Keratinocyte (primary cell): ENCODE measurements around the gene APOA5. TPM values are rescaled to one million over a fixed set of nuclear protein-coding genes. Genes with fewer than 3 reads are reported as not detected.

ENCODE experiments used
- DNase-seq: peaks from one replicate; pipeline ENCODE4 v3.0.0-alpha.2; 2011; ENCODE audit warnings: low read depth, missing footprints, low spot score
- FAIRE-seq: peaks from 2 replicates; lab custom pipeline; 2011; peaks lifted over from hg19 to GRCh38; lab: Jason Lieb, UNC
- H2AFZ ChIP-seq: 2 replicates; pipeline ENCODE4 v1.6.0; 2012; ENCODE audit warnings: low read length, control low read depth, inconsistent platforms; ENCODE audit not compliant: control insufficient read depth
- H3K27ac ChIP-seq: 2 replicates; pipeline ENCODE4 v1.5.1; 2011; ENCODE audit warnings: low read length; ENCODE audit not compliant: control insufficient read depth, insufficient read depth
- H3K27me3 ChIP-seq: 3 replicates; pipeline ENCODE4 v1.6.0; 2011; ENCODE audit warnings: low read length; ENCODE audit not compliant: control insufficient read depth, insufficient read depth; ENCODE audit errors: extremely low read depth
- H3K36me3 ChIP-seq, 2 experiments: 2 replicates in 1 of 2; 3 replicates in 1 of 2; pipeline ENCODE4 v1.5.1; 2011; ENCODE audit warnings: low read length in 2 of 2, mild to moderate bottlenecking in 1 of 2; ENCODE audit not compliant: control insufficient read depth in 2 of 2, insufficient read depth in 2 of 2; ENCODE audit errors: extremely low read depth in 1 of 2
- H3K4me1 ChIP-seq: 3 replicates; pipeline ENCODE4 v1.5.1; 2011; ENCODE audit warnings: low read length; ENCODE audit not compliant: control insufficient read depth, insufficient read depth; ENCODE audit errors: extremely low read depth
- H3K4me2 ChIP-seq: 3 replicates; pipeline ENCODE4 v1.6.0; 2011; ENCODE audit warnings: low read depth, low read length; ENCODE audit not compliant: control insufficient read depth, insufficient read depth; ENCODE audit errors: extremely low read depth
- H3K4me3 ChIP-seq, 3 experiments: fragments of 200-600 bp in 1 of 3; sonication (generic) in 1 of 3; 2 replicates in 2 of 3; 3 replicates in 1 of 3; pipeline ENCODE4 v1.5.1; 2011 to 2016; ENCODE audit warnings: low read length in 3 of 3, mild to moderate bottlenecking in 3 of 3, control low read depth in 2 of 3, inconsistent platforms in 1 of 3, low read depth in 1 of 3, mixed read lengths in 1 of 3, mixed run types in 1 of 3, moderate library complexity in 1 of 3; ENCODE audit not compliant: control insufficient read depth in 2 of 3, insufficient read depth in 2 of 3; ENCODE audit errors: extremely low read depth in 1 of 3
- H3K79me2 ChIP-seq: 2 replicates; pipeline ENCODE4 v1.6.0; 2012; ENCODE audit warnings: low read length; ENCODE audit not compliant: control insufficient read depth, insufficient read depth
- H3K9ac ChIP-seq: 3 replicates; pipeline ENCODE4 v1.6.0; 2011; ENCODE audit warnings: low read length; ENCODE audit not compliant: control insufficient read depth, insufficient read depth; ENCODE audit errors: extremely low read depth
- H3K9me1 ChIP-seq: 3 replicates; pipeline ENCODE4 v1.6.0; 2011; ENCODE audit warnings: low read length; ENCODE audit not compliant: control insufficient read depth, insufficient read depth; ENCODE audit errors: extremely low read depth
- H3K9me3 ChIP-seq: 2 replicates; pipeline ENCODE4 v1.5.1; 2012; ENCODE audit warnings: low read depth, low read length; ENCODE audit not compliant: control insufficient read depth
- H4K20me1 ChIP-seq: 3 replicates; pipeline ENCODE4 v1.6.0; 2011; ENCODE audit warnings: low read length; ENCODE audit not compliant: control insufficient read depth, insufficient read depth; ENCODE audit errors: extremely low read depth
- EZH2 ChIP-seq: IDR thresholded peaks from one replicate; pipeline ENCODE4 v1.6.1; 2012; ENCODE audit warnings: inconsistent platforms, mild to moderate bottlenecking, low read length, moderate library complexity
- dilution Hi-C: fragments of 300-500 bp; cut with MboI; formaldehyde crosslinking; loops from one replicate; pipeline ENCODE4 v1.7.0; 2020; ENCODE audit warnings: low sequenced_read_pairs; ENCODE audit not compliant: extremely low pct_ligation_motif_present
- polyA plus RNA-seq, 5 experiments: library from polyadenylated mRNA; depleted of rRNA in 3 of 5; stranded (reverse) in 3 of 5; stranded (forward) in 1 of 5; unstranded in 1 of 5; fragments of >200 nt; gene quantifications; 1 replicate in 1 of 5; 2 replicates in 3 of 5; 3 replicates in 1 of 5; pipeline versions ENCODE4 v1.2.1 to v1.2.3, GENCODE V29; 2011 to 2012; ENCODE audit warnings: missing spikeins in 2 of 5, low read depth in 1 of 5, low replicate concordance in 1 of 5
- TF ChIP-seq, protein P1 (sequence below), 3 experiments: IDR thresholded peaks in 1 of 3; conservative IDR thresholded peaks in 1 of 3; optimal IDR thresholded peaks in 1 of 3; 2 replicates in 2 of 3; 3 replicates in 1 of 3; pipeline versions ENCODE3 to v1.5.1; 2011; ENCODE audit warnings: low read length in 3 of 3, mild to moderate bottlenecking in 3 of 3, moderate library complexity in 2 of 3, control low read depth in 1 of 3, inconsistent platforms in 1 of 3; ENCODE audit not compliant: insufficient read depth in 2 of 3; ENCODE audit errors: extremely low read depth in 1 of 3

The APOA5 gene
- polyA plus RNA-seq, 1 donor (not counting 4 experiments of a cell fraction or from before 2014, with no cell fraction given), result not detected

DNA sequence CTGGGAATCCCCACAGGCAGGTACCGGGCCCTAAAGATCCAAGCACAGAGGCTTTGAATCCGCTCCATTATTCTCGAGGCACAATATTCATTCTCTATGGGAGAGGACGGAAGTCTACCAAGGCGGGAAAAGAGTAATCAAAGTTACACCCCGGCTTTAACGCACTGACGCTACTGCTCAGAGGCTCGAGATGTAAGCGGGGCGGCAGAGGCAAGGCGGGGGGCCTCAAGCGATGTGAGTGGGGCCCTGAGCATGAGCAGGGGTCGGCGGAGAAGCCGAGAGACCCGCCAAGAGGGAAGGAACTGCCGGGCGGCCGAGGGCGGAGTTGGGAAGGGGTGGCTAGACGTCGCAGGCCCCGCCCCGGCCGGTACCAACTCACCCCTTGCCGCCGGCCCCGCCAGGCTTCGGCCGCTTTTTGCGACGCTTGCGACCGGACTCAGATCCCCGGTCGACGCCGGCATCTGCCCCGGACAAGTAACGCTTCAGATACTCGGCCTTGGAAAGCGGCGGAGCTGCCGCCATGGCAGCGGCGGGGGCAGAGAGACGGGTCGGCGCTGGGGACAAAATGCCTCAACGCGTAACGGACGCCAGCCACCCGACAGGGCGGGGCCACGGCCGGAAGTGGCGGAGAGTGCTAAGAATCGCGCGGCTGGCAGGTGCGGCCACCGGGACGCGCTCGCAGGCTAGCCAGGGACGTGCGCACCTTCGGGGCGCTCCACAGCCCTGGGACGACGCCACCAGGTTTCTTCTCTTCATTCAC is 19.1 kb downstream of the APOA5 start, which contains the start of gene BUD13:
Gene BUD13, minus strand, starts transcription at position 545 of the 760 bp plus-strand sequence. Its CDS starts 23 bp downstream, at position 522.
- FAIRE-seq (no peak), DNase-seq (no peak)
- dilution Hi-C loops, result no loop called here
- H3K4me1 ChIP-seq, result peaks cover 17% of the 10 kb centered on the region
- H2AFZ ChIP-seq, result peak within 1 kb of the TSS; percentile 95
- H3K9me1 ChIP-seq, result no peaks in the 10 kb centered on the region
- peak within 1 kb of the TSS; percentile 88 for H3K27ac ChIP-seq
- no peaks in the 10 kb centered on the region for H3K27me3 ChIP-seq
- H3K79me2 ChIP-seq, result peaks cover 23% of the 10 kb centered on the region
- peak within 1 kb of the TSS; percentile 94 for H3K9ac ChIP-seq
- no peaks in the 10 kb centered on the region for H4K20me1 ChIP-seq
- H3K4me3 ChIP-seq, result peak within 1 kb of the TSS; percentile 83 to 94 (median 87)
- H3K9me3 ChIP-seq, result no peaks in the 10 kb centered on the region
- TF ChIP-seq, protein P1, sequence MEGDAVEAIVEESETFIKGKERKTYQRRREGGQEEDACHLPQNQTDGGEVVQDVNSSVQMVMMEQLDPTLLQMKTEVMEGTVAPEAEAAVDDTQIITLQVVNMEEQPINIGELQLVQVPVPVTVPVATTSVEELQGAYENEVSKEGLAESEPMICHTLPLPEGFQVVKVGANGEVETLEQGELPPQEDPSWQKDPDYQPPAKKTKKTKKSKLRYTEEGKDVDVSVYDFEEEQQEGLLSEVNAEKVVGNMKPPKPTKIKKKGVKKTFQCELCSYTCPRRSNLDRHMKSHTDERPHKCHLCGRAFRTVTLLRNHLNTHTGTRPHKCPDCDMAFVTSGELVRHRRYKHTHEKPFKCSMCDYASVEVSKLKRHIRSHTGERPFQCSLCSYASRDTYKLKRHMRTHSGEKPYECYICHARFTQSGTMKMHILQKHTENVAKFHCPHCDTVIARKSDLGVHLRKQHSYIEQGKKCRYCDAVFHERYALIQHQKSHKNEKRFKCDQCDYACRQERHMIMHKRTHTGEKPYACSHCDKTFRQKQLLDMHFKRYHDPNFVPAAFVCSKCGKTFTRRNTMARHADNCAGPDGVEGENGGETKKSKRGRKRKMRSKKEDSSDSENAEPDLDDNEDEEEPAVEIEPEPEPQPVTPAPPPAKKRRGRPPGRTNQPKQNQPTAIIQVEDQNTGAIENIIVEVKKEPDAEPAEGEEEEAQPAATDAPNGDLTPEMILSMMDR (optimal IDR thresholded peaks at IDR 0.05 in 1 of 3, IDR thresholded peaks at IDR 0.05 in 1 of 3, conservative IDR thresholded peaks at IDR 0.05 in 1 of 3; ENCODE audit: extremely low read depth in 1 of 3, insufficient read depth in 2 of 3, low read length in 3 of 3), result peak in 1 of 3 experiments; percentile 12
- no peak for TF ChIP-seq EZH2
- peak within 1 kb of the TSS; percentile 93 for H3K4me2 ChIP-seq
- H3K36me3 ChIP-seq, result peaks cover 9 to 12% of the 10 kb centered on the region in 2 experiments

DNA sequence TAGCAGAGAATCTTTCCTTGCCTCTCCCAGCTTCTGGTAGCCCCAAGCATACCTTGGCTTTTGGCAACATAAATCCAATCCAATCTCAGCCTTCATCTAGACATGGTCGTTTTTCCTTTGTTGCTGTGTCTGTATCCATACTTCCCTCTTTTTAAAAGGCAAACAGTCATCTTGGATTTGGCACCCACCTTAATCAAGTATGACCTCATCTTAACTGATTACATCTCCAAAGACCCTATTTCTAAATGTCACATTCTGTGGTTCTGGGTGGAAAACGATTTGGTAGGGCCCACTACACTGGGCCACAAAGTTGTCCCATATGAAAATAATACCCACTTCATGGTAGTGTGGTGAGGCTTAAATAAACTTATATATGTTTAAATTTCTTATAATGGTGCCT is 19.7 kb downstream of the APOA5 start:
- Histone ChIP-seq H3K9me1 (no peaks in the 10 kb centered on the region), H3K4me1 (peaks cover 17% of the 10 kb centered on the region), H3K4me2 (peak overlapping the region; percentile 93), H3K9ac (peak overlapping the region; percentile 94), H3K79me2 (peaks cover 24% of the 10 kb centered on the region), H2AFZ (no peak overlapping the region), H3K27me3 (no peaks in the 10 kb centered on the region), H3K27ac (peak overlapping the region; percentile 88), H4K20me1 (no peaks in the 10 kb centered on the region), H3K36me3 (peaks cover 8 to 11% of the 10 kb centered on the region in 2 experiments), H3K4me3 (peak overlapping the region; percentile 83 to 94 (median 87)), H3K9me3 (no peaks in the 10 kb centered on the region)
- dilution Hi-C loops, result no loop called here
- FAIRE-seq (no peak), DNase-seq (no peak)
- no peak for TF ChIP-seq EZH2
- TF ChIP-seq, protein P1 (optimal IDR thresholded peaks at IDR 0.05 in 1 of 3, IDR thresholded peaks at IDR 0.05 in 1 of 3, conservative IDR thresholded peaks at IDR 0.05 in 1 of 3; ENCODE audit: extremely low read depth in 1 of 3, insufficient read depth in 2 of 3, low read length in 3 of 3), result no peak
